HG03064 (cell line): ENCODE measurements around the gene RHBDD3.
"Not testable (repeated sequence)": the region's sequence is repeated elsewhere in the genome, so short reads cannot be mapped to it uniquely, and the experiment has no call there.

ENCODE experiments used
- ATAC-seq: cut with Tn5 transposase; IDR thresholded peaks from one replicate; pipeline ENCODE4 v1.9.1; 2021; ENCODE audit warnings: low read depth; ENCODE audit not compliant: unreplicated experiment

RHBDD3 gene

DNA sequence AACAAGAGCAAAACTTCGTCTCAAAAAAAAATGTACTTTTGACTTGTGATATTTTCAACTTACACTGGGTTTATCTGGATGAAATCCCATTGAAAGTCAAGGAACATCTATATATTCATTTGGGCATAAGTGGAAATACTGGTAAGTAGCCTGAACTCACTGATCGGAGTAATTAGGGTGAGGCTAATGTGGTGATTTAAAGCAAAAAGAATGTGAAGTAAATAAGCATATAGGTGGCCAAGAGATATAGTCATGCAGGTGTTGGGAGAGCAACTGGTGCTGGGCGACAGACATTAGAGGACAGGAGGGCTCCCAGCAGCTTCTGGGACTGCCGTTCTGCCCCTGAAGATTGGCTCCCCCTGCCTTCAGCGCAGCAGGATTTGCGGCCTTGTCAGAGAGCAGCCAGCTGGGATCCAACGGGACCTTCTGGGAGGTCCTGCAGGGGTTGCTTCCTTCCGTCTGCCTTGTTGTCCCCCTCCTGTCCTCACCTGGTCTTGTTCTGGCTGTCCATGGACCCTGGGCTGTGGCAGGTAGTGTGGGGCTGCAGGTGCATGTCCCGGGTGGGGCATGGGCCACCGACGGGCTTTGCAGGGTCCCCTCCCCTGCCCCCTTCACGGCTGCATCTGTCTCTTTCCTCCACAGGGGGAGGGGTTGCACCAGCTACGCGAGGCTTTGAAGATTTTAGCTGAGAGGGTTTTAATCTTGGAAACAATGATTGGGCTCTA, 14.1 kb downstream of the RHBDD3 start:
- no peak for ATAC-seq

DNA sequence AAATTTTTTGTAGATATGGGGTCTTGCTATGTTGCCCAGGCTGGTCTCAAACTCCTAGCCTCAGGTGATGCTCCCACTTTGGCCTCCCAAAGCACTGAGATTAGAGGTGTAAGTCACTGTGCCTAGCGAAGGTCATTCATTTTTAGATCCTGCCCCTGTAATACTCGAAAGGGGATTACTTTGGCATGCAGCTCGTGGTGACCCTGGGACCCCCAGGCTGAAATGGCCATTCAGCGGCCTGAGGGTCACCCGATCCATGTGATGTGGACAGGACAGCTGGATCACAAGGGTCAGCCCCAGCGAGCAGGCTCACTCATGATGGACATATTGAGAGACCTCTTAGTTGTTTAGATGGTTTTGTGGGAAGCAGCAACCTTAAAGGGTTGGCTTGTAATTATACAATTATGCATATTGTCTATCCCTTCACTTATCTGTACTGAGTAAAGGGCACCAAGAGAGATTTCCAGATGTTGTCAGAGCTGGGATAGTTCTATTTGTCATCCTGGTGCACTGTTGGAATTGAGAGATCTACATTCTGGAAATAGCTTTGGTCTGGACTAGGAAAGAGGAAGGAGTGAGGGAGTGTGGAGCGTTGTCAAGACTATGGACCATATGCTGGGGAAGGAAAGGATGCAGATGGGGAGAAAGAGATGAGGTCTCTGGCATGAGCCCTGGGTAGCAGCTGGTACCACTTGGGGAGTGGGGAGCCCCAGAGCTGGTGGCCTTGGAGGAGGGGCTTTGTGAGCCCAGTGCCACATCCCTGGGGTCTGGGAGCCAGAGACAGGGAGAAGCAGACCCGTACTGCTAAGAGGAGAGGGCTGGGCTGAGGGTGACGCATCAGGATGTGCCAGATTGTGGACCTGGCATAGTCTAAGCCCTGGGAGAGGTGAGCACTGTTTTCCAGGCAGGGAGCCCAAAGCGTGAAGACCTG, 15.5 kb downstream of the RHBDD3 start:
- no peak for ATAC-seq

DNA sequence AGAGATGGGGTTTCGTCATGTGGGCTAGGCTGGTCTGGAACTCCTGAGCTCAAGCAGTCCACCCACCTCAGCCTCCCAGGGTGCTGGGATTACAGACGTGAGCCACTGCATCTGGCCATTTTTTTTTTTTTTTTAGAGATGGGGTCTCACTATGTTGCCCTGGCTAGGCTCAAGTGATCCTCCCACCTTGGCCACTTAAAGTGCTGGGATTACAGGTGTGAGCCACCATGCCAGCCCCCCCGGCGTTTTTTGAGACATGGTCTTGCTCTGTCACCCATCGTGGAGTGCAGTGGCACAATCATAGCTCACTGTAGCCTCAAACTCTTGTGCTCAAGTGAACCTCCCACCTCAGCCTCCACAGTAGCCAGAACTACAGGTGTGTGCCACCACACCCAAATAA, 16.5 kb downstream of the RHBDD3 start:
- ATAC-seq: no peak

DNA sequence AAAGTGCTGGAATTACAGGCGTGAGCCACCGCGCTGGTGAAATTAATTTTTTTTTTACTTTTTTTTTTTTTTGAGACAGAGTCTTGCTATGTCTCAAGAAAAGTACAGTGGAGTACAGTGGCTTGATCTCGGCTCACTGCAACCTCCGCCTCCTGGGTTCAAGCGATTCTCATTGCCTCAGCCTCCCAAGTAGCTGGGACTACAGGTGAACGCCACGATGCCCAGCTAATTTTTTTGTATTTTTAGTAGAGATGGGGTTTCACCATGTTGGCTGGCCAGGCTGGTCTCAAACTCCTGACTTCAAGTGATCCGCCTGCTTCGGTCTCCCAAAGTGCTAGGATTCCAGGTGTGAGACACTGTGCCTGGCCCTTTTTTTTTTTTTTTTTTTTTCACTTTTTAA, 19.9 kb downstream of the RHBDD3 start:
- not testable (repeated sequence) for ATAC-seq

DNA sequence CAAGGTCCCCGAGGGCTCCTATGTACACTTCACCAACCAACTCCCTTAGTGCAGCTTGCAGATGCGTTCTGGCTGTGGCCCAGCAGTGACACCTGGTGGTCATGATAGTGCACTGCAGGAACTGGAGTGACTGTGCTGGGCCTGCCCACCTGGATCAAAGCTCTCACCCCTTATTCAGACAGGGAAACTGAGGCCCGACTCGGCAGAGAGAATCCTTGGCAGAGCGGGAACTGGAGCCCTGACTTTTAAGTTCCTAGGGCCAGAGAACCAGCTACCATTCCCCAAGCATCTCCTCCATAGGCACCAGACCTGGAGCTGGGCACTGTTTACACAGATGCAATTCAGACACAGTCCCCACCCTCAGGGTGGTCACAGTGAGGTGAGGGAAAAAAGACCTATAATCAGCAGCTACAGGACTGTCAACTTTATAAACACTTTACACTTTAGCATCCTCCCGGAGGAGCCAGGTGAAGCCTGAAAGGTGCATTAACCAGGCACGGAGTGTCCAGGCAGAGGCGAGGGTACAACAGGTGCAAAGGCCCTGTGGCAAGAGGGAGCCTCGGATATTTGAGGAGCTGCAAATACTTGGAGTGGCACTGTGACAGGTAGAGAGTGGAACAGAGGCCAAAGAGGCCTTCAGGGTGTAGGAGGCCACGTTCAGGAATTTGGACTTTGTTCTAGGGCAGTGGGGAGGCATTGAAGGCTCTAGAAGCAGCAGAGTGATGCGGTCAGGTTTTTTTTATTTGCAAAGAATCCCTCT, 22.0 kb downstream of the RHBDD3 start:
- ATAC-seq: no peak

DNA sequence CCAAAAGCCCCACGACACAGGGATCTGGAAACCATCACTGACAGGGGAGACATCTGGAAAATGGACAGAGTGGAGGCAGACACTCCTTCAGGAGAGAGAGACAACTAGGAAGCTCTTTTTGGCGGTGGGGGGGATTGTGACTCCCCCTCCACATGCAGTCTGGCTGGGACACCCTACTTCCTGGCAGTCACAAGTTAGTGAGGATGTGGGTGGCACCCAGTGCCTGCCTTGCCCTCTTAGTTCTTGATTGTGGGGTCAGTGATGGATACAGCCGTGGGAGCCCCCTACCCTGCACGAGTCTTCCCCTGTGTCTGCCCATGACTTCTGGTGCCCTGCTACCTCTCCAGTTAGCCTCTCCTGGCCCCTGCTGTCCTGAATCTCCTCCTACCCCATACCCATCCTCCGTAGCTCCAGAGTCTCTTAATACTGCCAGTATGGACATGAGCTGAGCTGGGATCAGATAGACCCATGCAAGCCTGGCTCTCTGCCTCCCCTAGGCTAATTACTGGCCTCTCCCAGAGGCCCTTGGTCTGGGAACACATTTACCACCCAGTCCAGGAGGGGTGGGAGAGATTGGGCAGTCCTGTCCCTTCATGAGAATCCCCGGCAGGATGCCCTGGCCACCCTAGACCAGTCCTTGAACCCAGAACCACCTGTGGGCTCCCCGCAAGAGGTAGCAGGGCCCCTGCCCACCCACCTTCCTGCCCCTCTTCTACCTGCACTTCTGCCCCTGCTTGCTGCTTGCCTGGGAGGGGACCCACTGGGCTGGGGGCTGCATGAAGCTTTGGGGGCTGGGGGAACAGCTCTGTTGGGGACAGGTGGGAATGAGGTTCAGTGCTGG, 22.8 kb downstream of the RHBDD3 start:
- ATAC-seq: no peak

DNA sequence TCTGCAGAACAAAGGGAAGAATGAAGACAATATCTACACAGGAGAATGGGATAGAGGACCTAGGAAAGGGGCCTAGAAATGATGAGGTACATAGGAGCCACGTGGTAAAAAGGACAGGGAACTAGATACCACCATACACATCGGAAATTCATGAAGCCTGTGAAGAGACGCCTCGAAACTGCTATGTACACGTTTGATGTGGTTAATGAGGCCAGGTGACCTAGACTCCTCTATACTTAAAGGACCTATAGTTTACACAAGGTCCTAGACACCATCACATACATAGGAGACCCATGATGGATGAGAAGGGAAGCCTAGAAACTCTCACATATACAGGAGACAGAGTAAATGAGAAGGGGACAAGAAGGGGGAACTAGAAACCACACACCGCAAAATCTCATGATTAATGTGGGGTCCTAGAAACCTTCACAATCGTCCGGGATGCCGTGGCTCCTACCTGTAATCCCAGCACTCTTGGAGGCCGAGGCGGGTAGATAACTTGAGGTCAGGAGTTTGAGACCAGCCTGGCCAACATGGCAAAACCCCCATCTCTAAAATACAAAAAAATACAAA, 23.8 kb downstream of the RHBDD3 start:
- ATAC-seq: no peak

DNA sequence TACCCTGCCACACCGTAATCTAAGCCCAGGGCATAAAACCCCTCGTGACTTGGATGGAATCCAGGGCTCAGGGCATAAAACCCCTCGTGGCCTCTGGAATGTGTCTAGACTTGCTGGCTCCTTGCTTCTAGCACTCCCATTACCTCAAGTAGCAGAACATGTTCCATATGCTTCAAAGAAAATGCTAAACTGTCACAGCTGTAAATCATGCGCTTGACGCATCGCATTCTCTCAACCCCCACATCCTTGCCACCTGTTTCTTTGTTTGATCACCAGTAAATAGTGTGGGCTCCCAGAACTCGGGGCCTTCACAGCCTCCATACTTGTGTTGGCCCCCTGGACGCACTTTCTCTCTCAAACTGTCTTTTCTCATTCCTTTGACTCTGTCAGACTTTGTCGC, 27.3 kb downstream of the RHBDD3 start:
- ATAC-seq: not testable (repeated sequence)

DNA sequence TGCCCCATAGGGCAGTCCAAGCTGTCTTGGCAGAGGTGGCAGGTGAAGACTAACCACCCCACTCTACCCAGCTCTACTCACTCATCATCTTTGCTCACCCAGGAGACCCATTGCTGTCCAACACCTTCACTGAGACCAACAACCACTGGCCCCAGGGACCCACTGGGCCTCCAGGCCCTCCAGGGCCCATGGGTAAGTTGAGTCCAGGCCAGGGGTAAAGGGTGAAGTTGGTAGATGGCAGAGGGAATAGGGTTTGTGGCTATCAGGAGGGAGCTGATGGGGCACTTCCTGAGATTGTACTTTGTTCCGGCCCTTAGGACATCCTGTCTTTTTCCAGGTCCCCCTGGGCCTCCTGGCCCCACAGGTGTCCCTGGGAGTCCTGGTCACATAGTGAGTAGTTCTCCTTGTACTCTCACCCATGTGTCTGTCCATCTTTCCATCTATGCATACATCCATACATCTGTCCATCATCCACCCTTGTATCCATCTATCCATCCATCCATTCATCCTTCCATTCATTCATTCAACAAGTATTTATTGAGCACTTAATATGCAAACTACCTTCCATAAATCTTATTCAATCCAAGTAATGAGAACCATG, 34.4 kb downstream of the RHBDD3 start:
- no peak for ATAC-seq

DNA sequence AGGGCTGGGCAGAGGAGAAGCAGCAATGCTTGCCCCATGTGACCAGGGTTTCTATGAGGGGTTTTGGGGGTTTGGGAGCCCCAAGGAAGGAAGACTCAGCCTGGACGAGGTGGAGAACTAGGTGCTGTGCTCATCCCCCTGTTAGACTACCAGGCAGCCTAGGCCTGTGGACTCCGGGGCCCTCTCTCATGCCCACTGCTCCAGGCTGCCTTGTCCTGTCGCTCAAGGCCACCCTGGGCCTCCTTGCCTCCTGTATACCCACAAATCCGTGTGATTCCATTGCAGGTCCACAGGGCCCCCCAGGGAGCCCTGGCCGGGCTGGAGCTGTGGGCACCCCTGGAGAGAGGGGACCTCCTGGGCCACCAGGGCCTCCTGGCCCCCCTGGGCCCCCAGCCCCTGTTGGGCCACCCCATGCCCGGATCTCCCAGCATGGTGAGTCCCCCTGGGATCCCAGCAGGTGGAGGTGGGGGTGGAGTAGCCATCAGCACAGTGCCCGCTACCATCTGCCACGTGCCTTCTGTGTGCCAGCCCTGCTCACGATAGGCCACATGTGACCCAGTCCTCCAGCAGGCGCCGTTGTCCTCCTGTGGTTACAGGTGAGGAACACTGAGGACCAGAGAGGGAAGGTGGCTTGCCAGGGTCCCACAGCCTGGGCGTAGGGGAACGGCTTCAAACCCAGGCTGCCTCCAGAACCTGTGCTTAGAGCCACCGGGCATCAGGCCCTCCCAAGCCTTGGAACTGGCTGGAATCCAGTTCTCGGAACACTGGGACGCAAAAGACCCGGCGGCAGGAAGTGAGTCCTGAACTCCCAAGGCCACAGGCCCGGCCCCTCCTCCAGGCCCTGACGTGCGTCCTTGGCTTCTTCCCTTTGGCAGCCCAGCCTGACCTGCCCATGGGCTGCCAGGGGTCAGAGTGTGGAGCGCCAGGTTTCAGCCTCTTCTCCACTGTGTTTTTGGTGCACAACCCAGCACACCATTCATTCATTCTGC, 35.5 kb downstream of the RHBDD3 start:
- ATAC-seq: no peak

DNA sequence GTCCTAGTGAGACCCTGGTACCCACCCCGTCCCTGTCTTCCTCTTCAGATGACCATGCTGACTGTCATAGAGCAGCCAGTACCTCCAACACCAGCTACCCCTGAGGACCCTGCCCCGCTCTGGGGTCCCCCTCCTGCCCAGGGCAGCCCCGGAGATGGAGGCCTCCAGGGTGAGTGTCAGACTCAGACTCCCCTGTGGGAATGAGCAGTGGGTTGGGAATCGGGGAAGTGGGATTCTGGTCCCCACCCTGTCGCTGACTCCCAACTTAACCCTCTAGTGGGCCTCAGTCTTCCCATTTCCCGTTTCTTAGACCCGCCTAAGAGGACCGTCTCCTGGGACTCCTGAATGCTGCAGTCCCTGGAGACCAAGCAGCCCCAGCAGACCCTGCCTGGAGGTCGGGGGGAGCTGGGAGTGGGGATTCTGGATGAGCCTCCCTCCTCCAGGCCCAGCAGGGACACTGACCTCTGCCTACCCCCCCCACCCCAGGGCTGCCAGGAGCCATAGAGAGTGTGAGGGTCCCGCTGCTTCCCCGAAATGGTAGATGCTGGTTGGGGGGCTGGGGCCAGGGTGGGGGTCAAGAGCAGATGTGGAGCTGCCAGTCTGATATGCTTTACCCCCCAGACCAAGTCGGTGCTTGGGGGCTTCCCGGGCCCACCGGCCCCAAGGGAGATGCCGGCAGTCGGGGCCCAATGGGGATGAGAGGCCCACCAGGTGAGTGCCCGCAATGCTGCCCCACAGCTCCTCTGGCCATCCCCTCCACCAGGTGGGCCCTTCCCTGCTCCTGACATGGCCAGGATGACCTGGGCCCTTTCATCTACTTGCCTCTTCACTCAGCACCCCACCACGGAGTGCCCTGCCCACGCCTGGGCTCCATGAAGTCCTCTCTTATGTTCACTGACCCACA, 36.6 kb downstream of the RHBDD3 start:
- ATAC-seq: no peak

DNA sequence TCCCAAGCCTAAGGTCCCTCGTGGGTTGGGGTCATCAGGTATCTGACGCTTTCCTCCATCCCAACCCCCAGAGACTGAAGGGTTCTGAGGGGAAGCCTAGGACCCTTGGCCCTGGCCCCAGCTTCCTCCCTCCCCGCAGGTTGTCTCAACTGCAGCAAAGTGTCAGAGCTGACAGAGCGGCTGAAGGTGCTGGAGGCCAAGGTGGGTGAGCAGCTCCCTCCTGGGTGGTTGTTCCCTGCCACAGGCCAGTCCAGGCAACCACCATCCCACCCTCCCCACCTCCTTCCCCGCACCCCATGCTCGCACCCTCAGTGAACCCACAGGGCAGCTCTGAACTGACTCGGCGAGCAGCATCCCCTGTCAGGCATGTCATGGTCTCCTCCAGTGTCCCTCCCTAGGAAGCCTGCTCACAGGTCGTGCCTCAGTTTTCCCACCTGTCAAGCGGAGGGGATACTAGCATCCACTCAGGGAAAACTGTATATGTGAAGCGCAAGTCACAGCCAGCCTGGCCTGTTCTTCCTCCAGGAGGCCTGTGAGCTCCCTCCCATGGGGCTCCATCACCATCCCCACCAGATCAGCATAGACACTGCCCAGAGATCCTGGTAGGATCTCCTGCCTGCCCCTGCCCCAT, 41.3 kb downstream of the RHBDD3 start:
- no peak for ATAC-seq

DNA sequence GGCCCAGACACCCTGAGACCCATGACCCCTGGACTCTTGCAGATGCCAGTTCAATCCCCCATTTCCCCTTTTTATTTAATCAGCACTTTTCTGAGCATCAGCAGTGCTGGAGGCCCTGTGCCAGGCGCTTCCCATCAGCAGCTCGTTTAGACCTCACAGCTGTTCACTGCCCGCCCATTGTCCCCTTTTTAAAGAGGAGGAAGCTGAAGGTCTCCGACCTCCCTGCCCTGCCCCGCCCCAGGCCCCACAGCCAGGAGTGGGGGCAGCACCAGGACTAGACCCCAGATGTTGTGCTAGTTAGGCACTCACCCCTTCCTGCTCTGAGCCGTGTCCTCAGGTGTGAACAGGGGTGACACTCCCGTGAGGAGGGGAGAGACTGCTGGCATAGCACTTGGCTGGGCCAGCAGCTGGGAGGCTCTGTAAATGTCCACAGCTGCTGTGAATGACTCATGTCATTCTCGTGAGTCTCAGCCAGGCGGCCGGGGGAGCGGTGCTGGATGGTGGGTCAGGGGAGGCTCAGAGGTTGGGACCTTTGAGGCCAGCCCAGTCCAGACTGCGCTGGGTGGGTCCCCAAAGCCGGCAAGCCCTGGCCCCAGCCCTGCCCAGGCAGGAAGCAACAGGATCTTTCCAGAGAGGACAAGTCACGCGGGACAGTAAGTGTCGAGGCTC, 42.2 kb downstream of the RHBDD3 start:
- no peak for ATAC-seq

DNA sequence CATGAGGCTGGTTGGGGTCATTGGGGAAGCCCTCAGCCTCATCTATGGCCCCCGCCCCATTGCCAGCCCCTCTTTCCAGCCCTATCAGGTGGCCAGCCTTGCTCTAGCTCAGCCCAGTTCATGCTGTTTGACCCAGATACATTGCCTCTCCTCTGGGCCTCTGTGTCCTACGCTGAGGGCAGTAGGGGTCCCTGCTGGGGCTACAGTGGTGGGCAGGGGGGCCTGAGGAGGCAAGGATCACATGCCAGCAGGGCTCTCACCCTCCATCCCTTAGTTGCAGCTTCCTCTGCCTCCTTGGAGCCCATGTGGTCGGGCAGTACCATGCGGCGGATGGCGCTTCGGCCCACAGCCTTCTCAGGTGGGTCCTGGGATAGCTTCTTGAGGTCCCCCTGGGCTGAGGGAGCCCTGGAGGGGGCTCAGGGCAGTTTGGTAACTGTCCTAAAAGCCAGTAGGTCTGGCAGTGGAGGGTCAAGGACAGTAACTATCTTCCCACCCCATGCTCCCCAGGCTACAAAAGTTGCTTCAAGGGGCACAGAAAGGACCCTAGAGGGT, 42.8 kb downstream of the RHBDD3 start:
- no peak for ATAC-seq

DNA sequence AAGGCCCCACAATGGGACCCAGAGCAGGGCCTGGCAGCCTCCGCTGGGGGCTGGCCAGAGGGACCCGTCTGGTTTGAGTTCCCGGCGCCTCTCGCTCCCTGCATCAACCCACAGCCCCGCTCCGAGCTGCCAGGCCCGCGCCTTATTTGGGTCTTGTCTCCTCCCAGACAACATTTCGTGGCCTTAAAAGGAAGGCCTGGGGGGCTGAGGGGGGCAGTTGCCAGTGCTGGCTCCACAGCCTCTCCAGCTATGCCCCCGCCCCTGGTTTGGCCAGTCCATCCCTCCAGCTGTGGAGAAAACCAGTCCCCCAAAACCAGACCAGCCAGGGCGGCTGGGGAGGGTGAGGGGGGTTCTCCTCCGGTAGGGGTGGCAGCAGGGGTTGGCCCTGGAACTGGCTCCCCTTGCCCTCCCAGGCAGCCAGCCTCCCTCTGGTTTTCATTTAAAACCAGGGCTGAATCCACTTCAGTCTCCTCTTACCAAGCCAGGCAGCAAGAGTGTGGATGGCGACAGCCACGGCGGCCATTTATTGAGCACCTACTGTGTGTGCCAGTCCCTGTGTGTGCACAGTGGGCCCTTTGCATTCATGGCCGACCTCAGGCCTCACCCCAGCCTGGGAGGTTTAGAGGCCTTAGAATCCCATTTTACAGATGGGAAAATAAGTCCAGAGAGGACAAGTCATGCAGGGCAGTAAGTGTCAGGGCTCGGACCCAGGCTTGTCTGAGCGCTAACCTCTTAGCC, 43.5 kb downstream of the RHBDD3 start:
- ATAC-seq: no peak
